C4-2B (cell line): ENCODE results near the gene CAMK1D.

Source experiments
- H3K27ac ChIP-seq: fragments of 450-650 bp; 2 replicates; pipeline ENCODE4 v1.5.1; 2017
- CTCF ChIP-seq: fragments of 450-650 bp; conservative IDR thresholded peaks from 2 replicates; pipeline ENCODE4 v1.5.1; 2017; ENCODE audit warnings: mild to moderate bottlenecking
- ZFX ChIP-seq: fragments of 450-650 bp; IDR thresholded peaks from 2 replicates; pipeline ENCODE4 v1.6.1; 2017

CAMK1D gene

GRCh38 chr10:12474727-12475412 is 125.5 kb downstream of the CAMK1D start:
- TF ChIP-seq CTCF = no peak
- TF ChIP-seq ZFX = no peak
- no peak overlapping the region for H3K27ac ChIP-seq

- H3K27ac ChIP-seq = no peak overlapping the region
- TF ChIP-seq ZFX (no peak), CTCF (no peak)
These were observed 127.3 kb downstream of the CAMK1D start for GRCh38 chr10:12476656-12477055.

GRCh38 chr10:12479437-12479844 is 130.1 kb downstream of the CAMK1D start:
- no peak overlapping the region for H3K27ac ChIP-seq
- TF ChIP-seq ZFX = no peak
- no peak for TF ChIP-seq CTCF

GRCh38 chr10:12479924-12480323 is 130.6 kb downstream of the CAMK1D start:
- H3K27ac ChIP-seq = no peak overlapping the region
- TF ChIP-seq CTCF (no peak), ZFX (no peak)

GRCh38 chr10:12480440-12480839 is 131.1 kb downstream of the CAMK1D start:
- no peak overlapping the region for H3K27ac ChIP-seq
- TF ChIP-seq ZFX (no peak), CTCF (no peak)

GRCh38 chr10:12481924-12482323 is 132.6 kb downstream of the CAMK1D start:
- TF ChIP-seq ZFX (no peak), CTCF (no peak)
- no peak overlapping the region for H3K27ac ChIP-seq

- H3K27ac ChIP-seq = no peak overlapping the region
- TF ChIP-seq ZFX = no peak
- no peak for TF ChIP-seq CTCF
These were observed 133.2 kb downstream of the CAMK1D start for GRCh38 chr10:12482587-12482986.
